ENCODE measurements around the gene RIBC1. TPM values are rescaled to one million over a fixed set of nuclear protein-coding genes. Genes with fewer than 3 reads are reported as not detected.

The RIBC1 gene
- total RNA-seq, 1 donor from 2014 or later, result 2.0 TPM

GRCh38 chrX:53437206-53437605 is 14.5 kb downstream of the RIBC1 start:
- DNase-seq (ENCODE audit: low spot score in 2 of 2, unreplicated experiment in 2 of 2), result no peak
- Mint-ChIP-seq H3K9me3 (peaks cover 11% of the 10 kb centered on the region), H3K36me3 (no peaks in the 10 kb centered on the region), H3K27me3 (ENCODE audit: low read depth) (peaks cover 10% of the 10 kb centered on the region), H3K4me1 (peaks cover 19% of the 10 kb centered on the region), H3K4me3 (no peak overlapping the region), H3K27ac (no peak overlapping the region)
- TF ChIP-seq CTCF (IDR thresholded peaks at IDR 0.05; ENCODE audit: unreplicated experiment), result no peak

GRCh38 chrX:53438174-53438831 is 15.6 kb downstream of the RIBC1 start:
- no peaks in the 10 kb centered on the region for H3K36me3 Mint-ChIP-seq
- H3K9me3 Mint-ChIP-seq, result peaks cover 11% of the 10 kb centered on the region
- H3K27ac Mint-ChIP-seq, result no peak overlapping the region
- H3K27me3 Mint-ChIP-seq (ENCODE audit: low read depth), result peaks cover 10% of the 10 kb centered on the region
- TF ChIP-seq CTCF (IDR thresholded peaks at IDR 0.05; ENCODE audit: unreplicated experiment), result no peak
- no peak for DNase-seq (ENCODE audit: low spot score in 2 of 2, unreplicated experiment in 2 of 2)
- H3K4me3 Mint-ChIP-seq, result no peak overlapping the region
- peaks cover 18% of the 10 kb centered on the region for H3K4me1 Mint-ChIP-seq

GRCh38 chrX:53438832-53439230 is 16.2 kb downstream of the RIBC1 start:
- H3K27me3 Mint-ChIP-seq (ENCODE audit: low read depth), result peaks cover 10% of the 10 kb centered on the region
- no peak overlapping the region for H3K4me3 Mint-ChIP-seq
- H3K27ac Mint-ChIP-seq, result no peak overlapping the region
- DNase-seq (ENCODE audit: low spot score in 2 of 2, unreplicated experiment in 2 of 2), result no peak
- no peak for TF ChIP-seq CTCF (IDR thresholded peaks at IDR 0.05; ENCODE audit: unreplicated experiment)
- peaks cover 15% of the 10 kb centered on the region for H3K4me1 Mint-ChIP-seq
- H3K9me3 Mint-ChIP-seq, result peaks cover 11% of the 10 kb centered on the region
- no peaks in the 10 kb centered on the region for H3K36me3 Mint-ChIP-seq

GRCh38 chrX:53440101-53440500 is 17.4 kb downstream of the RIBC1 start:
- H3K4me3 Mint-ChIP-seq, result peak overlapping the region; percentile 16
- no peak overlapping the region for H3K27ac Mint-ChIP-seq
- TF ChIP-seq CTCF (IDR thresholded peaks at IDR 0.05; ENCODE audit: unreplicated experiment), result no peak
- H3K27me3 Mint-ChIP-seq (ENCODE audit: low read depth), result peaks cover 10% of the 10 kb centered on the region
- no peaks in the 10 kb centered on the region for H3K36me3 Mint-ChIP-seq
- DNase-seq (ENCODE audit: low spot score in 2 of 2, unreplicated experiment in 2 of 2), result no peak
- H3K4me1 Mint-ChIP-seq, result peaks cover 9% of the 10 kb centered on the region
- peaks cover 9% of the 10 kb centered on the region for H3K9me3 Mint-ChIP-seq

GRCh38 chrX:53440621-53441517 is 18.2 kb downstream of the RIBC1 start:
- Mint-ChIP-seq H3K27me3 (ENCODE audit: low read depth) (peaks cover 10% of the 10 kb centered on the region), H3K36me3 (no peaks in the 10 kb centered on the region), H3K4me3 (peak overlapping the region; percentile 68), H3K27ac (no peak overlapping the region), H3K4me1 (peaks cover 9% of the 10 kb centered on the region), H3K9me3 (peaks cover 4% of the 10 kb centered on the region)
- TF ChIP-seq CTCF (IDR thresholded peaks at IDR 0.05; ENCODE audit: unreplicated experiment), result no peak
- no peak for DNase-seq (ENCODE audit: low spot score in 2 of 2, unreplicated experiment in 2 of 2)
